PC-9 (cell line): ENCODE data around the gene HID1. TPM values are rescaled to one million over a fixed set of nuclear protein-coding genes. Genes with fewer than 3 reads are reported as not detected.

Experiments
- BruUV-seq: library from RNA; stranded (reverse); fragments of 400-500 nt; replicated peaks from 2 replicates; lab custom pipeline; 2021; lab: Mats Ljungman, UMichigan
- CTCF ChIA-PET: fragments of 300-600 bp; sonication (Branson Sonifier 250); formaldehyde crosslinking; loops from one replicate; lab custom pipeline; 2022; ENCODE audit warnings: antibody characterized with exemption; lab: Charles Lee
- POLR2A ChIA-PET: fragments of 300-600 bp; sonication (Branson Sonifier 250); formaldehyde crosslinking; loops from one replicate; lab custom pipeline; 2022; ENCODE audit warnings: antibody characterized with exemption; ENCODE audit not compliant: unreplicated experiment; lab: Charles Lee
- DNase-seq, 2 experiments: peaks; one replicate each; pipeline versions ENCODE4 v3.0.0 to v3.0.0-alpha.2; 2015 to 2022; ENCODE audit warnings: mixed read lengths in 1 of 2
- H2AFZ ChIP-seq: fragments of 200-600 bp; sonication (generic); 2 replicates; pipeline ENCODE4 v1.8.1; 2017; ENCODE audit warnings: antibody characterized with exemption
- H3F3A ChIP-seq: fragments of 200-600 bp; sonication (generic); 2 replicates; pipeline ENCODE4 v1.8.1; 2017; ENCODE audit warnings: antibody characterized with exemption, mild to moderate bottlenecking, low read depth; ENCODE audit not compliant: insufficient read depth
- H3K27ac ChIP-seq: fragments of 200-600 bp; sonication (generic); 2 replicates; pipeline ENCODE4 v1.6.1; 2016; ENCODE audit warnings: mixed run types
- H3K27me3 ChIP-seq: fragments of 200-600 bp; sonication (generic); 2 replicates; pipeline ENCODE4 v1.6.1; 2016; ENCODE audit warnings: low read depth, mixed run types; ENCODE audit not compliant: insufficient read depth
- H3K36me3 ChIP-seq: fragments of 200-600 bp; sonication (generic); 2 replicates; pipeline ENCODE4 v1.6.1; 2016; ENCODE audit warnings: low read depth, mixed run types
- H3K4me1 ChIP-seq: fragments of 200-600 bp; sonication (generic); replicated peaks from 2 replicates; pipeline ENCODE4 v1.6.1; 2016; ENCODE audit warnings: mixed run types; ENCODE audit not compliant: insufficient read depth
- H3K4me2 ChIP-seq: fragments of 200-600 bp; sonication (generic); 2 replicates; pipeline ENCODE4 v1.6.1; 2017; ENCODE audit warnings: mixed run types
- H3K4me3 ChIP-seq: fragments of 200-600 bp; sonication (generic); 2 replicates; pipeline ENCODE4 v1.6.1; 2016; ENCODE audit warnings: mixed run types
- H3K79me2 ChIP-seq: fragments of 200-600 bp; sonication (generic); 2 replicates; pipeline ENCODE4 v1.6.1; 2017; ENCODE audit warnings: low read depth, mixed run types
- H3K9me2 ChIP-seq: fragments of 200-600 bp; sonication (generic); 2 replicates; pipeline ENCODE4 v1.8.1; 2017; ENCODE audit warnings: mild to moderate bottlenecking; ENCODE audit not compliant: insufficient read depth
- H3K9me3 ChIP-seq: fragments of 200-600 bp; sonication (generic); 2 replicates; pipeline ENCODE4 v1.8.1; 2016; ENCODE audit warnings: low read depth; ENCODE audit not compliant: insufficient read depth
- H4K20me1 ChIP-seq: fragments of 200-600 bp; sonication (generic); 2 replicates; pipeline ENCODE4 v1.8.1; 2017; ENCODE audit not compliant: insufficient read depth
- CTCF ChIP-seq: fragments of 200-600 bp; sonication (generic); conservative IDR thresholded peaks from 2 replicates; pipeline ENCODE4 v1.6.1; 2017; ENCODE audit warnings: mixed run types, antibody characterized with exemption, mild to moderate bottlenecking, moderate library complexity
- EZH2 ChIP-seq: fragments of 200-600 bp; sonication (generic); IDR thresholded peaks from 2 replicates; pipeline ENCODE4 v1.8.0; 2017; ENCODE audit warnings: antibody characterized with exemption, low read depth
- intact Hi-C: fragments of 100-400 bp; cut with micrococcal nuclease; formaldehyde crosslinking; loops from one replicate; pipeline ENCODE4 v1.10.0; 2022; ENCODE audit not compliant: unreplicated experiment
- total RNA-seq: library from RNA; stranded (reverse); gene quantifications from 2 replicates; pipeline ENCODE4 v1.2.3, GENCODE V29; 2021

The HID1 gene
- total RNA-seq, 1 experiment from 2014 or later, result 32.1 TPM

GRCh38 chr17:74921026-74921681, 51.4 kb downstream of the HID1 start:
- DNase-seq, result no peak
- Histone ChIP-seq H3F3A (no peaks in the 10 kb centered on the region), H3K27me3 (peaks cover 34% of the 10 kb centered on the region), H3K4me1 (no peaks in the 10 kb centered on the region), H3K4me2 (no peak overlapping the region), H3K9me3 (no peaks in the 10 kb centered on the region), H4K20me1 (no peaks in the 10 kb centered on the region), H3K36me3 (no peaks in the 10 kb centered on the region), H3K9me2 (no peaks in the 10 kb centered on the region), H2AFZ (no peak overlapping the region), H3K79me2 (no peaks in the 10 kb centered on the region), H3K4me3 (no peak overlapping the region), H3K27ac (no peak overlapping the region)
- intact Hi-C loops, result no loop called here
- no peak for TF ChIP-seq CTCF
- ChIA-PET CTCF (no interaction called here), POLR2A (no interaction called here)
- no TSS peak for BruUV-seq

- BruUV-seq, result no TSS peak
- H3K27me3 ChIP-seq, result peaks cover 29% of the 10 kb centered on the region
- H3F3A ChIP-seq, result no peaks in the 10 kb centered on the region
- H3K4me1 ChIP-seq, result no peaks in the 10 kb centered on the region
- H3K4me3 ChIP-seq, result no peak overlapping the region
- intact Hi-C loops, result no loop called here
- CTCF ChIA-PET, result no interaction called here
- H3K27ac ChIP-seq, result no peak overlapping the region
- no peaks in the 10 kb centered on the region for H3K9me3 ChIP-seq
- TF ChIP-seq EZH2, result no peak
- no peak for TF ChIP-seq CTCF
- POLR2A ChIA-PET, result no interaction called here
- H3K36me3 ChIP-seq, result no peaks in the 10 kb centered on the region
- no peaks in the 10 kb centered on the region for H3K9me2 ChIP-seq
- no peak overlapping the region for H2AFZ ChIP-seq
- no peak overlapping the region for H3K4me2 ChIP-seq
- DNase-seq, result peak in 1 of 2 experiments; percentile 25
- no peaks in the 10 kb centered on the region for H3K79me2 ChIP-seq
- no peaks in the 10 kb centered on the region for H4K20me1 ChIP-seq
Observed at GRCh38 chr17:74920642-74921025, 51.9 kb downstream of the HID1 start.

DNA sequence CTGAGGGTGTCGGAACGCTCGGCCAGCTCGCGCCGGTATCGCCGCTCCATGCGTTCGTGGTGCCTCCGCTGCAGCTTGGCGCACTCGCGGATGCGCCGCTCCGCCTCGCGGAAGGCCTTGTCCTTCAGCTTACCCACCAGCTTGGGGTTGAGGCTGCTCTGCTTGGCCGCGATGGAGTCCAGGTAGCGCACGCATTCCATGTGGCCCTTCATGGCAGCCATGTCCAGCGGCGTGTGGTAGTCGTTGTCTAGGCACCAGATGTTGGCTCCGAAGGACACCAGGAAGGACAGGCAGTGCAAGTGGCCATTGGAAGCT, 52.3 kb downstream of the HID1 start:
- no peak overlapping the region for H2AFZ ChIP-seq
- intact Hi-C loops, result no loop called here
- H3K4me2 ChIP-seq, result no peak overlapping the region
- H3K36me3 ChIP-seq, result no peaks in the 10 kb centered on the region
- no TSS peak for BruUV-seq
- H3K27ac ChIP-seq, result no peak overlapping the region
- H3K9me2 ChIP-seq, result no peaks in the 10 kb centered on the region
- H3K4me3 ChIP-seq, result no peak overlapping the region
- ChIA-PET CTCF (no interaction called here), POLR2A (no interaction called here)
- no peaks in the 10 kb centered on the region for H3K4me1 ChIP-seq
- no peaks in the 10 kb centered on the region for H4K20me1 ChIP-seq
- peaks cover 25% of the 10 kb centered on the region for H3K27me3 ChIP-seq
- no peak for DNase-seq
- H3F3A ChIP-seq, result no peaks in the 10 kb centered on the region
- TF ChIP-seq EZH2, result no peak
- TF ChIP-seq CTCF, result no peak
- H3K79me2 ChIP-seq, result no peaks in the 10 kb centered on the region
- H3K9me3 ChIP-seq, result no peaks in the 10 kb centered on the region
